ENCODE measurements around the gene PRXL2C.

PRXL2C gene

DNA sequence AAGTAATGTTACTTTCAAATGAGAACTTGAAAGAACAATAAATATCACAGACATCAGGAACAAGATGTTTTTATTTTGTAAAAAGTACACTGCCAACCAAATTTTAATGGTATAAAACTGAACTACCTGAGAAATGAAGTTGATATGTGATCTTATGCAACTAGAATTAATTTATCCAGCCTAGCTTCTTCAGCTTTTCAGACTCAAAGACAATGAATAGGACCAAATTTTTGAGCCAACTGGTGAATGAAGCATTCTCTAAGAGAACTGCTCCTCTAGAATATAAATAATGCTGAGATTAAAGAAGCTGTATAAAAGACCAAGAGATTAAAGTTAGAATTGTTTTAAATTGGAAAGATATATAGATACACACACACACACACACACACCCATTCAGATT, 45.4 kb downstream of the PRXL2C start:
- no peak for DNase-seq

DNA sequence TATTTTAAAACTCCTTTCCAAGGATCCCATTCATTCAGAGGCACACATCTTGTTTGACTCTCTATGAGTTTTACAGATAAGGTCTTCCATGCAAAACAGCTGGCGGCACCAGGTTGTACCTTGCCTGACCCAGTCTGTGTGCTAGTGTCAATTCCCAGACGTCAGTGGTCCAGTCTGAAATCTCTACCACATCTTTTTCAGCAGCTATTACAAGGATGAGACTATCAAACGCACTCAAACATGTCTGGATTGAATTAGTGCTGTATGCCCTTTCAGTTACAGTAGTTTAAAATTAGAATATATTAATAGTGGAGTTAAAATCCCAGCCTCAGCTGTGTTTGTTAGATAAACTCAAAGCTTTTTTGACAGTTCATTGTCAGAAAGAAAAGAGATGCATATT, 47.1 kb downstream of the PRXL2C start:
- no peak for DNase-seq

DNA sequence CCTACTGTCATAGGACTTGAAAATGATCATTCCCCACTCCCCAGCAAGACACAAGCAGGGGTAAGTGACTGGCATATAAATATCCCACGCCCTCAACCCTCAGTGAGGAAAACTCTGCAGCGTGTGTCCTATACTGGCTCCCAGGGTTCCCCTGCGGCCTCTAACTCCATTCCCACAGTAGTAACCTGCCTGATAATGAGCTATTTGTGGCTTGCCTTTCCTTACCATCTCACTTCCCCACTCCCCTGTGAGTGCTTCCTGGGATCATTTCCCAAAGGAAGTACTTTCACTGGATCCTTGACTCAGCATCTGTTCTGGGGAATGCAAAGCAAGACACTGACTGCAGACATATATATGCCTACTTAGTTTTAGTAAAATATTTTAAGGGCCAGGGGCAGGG, 49.8 kb downstream of the PRXL2C start:
- DNase-seq: no peak

DNA sequence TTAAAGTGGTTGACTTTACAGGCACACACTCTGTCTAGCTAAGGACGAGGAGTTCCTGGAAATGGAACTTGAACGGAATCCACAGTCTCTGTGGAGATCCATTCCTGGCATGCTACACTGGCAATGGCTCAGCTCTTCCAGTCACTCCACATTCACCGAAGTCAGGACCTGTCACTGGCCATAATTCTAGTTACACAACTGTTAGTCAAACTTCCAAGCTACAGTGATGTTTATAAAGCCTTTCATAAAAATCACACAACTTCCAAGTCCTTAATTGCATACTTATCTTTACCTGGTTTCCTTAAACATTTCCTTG, 51.2 kb downstream of the PRXL2C start:
- DNase-seq: peak; percentile 53

DNA sequence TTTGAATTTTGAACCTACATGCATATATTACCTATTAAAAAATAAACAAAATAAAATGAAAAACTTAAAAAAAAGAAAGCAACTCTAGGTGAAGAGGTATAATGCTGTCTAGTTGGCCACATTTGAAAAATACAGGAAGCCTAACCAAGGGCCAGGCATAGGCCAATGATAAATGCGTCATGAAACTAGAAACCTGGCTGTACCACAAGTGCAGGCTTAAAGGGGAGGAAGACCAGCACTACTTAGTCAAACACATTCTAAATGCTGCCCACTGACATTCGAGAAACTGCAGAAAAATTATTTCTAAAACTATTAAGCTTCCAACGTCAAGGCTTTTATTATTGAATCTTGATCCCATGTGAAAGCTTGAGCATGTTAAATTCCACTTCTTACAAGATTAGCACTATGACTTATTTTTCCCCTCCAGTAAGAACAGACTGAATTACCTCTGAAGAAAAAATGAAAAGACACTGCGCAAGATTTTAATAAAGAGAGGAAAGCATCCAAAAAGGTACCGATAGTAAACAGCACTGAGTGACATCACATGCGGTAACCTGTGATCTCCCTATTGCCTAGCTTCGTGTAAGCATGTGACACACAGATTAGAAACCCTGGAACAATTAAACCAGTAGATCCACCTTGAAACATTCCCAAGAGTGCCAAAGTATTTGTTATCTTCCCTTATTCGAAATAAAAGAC, 51.7 kb downstream of the PRXL2C start:
- DNase-seq: peak; percentile 45

DNA sequence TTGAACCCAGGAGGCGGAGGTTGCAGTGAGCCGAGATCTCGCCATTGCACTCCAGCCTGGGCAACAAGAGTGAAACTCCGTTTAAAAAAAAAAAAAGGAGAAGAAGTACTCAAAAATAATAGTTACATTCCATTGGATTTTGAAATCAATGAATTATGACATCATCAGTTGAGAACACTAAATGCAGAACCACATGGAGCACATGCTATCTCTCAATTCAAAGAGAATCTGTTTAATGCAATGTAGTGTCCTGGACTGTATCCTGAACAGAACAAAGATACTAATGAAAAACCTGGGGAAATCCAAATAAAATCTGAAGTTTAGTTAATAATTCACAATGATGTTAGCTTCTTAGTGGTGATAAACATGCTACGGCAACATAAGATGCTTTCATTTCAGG, 55.8 kb downstream of the PRXL2C start:
- DNase-seq: no peak

DNA sequence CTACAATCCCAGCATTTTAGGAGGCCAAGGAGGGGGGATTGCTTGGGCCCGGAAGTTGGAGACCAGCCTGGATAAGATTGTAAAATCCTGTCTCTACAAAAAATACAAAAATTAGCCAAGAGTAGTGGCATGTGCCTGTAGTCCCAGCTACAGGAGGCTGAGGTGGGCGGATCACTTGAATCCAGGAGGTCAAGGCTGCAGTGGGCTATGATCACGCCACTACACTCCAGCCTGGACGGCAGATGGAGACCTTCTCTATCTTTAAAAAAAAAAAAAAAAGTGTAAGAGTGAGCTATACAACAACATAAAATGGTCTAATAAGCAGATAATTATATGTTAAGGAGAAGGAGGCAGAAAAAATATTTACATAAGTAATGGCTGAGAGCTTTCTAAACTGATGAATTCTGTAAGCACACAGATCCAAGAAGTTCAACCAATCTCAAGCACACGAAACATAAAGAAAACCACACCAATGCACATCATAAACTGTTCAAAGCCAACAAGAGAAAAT, 58.5 kb downstream of the PRXL2C start:
- no peak for DNase-seq

All from femur (tissue), 1 donor.